OCI-LY7 (cell line): Measurements from ENCODE around the gene SCN8A. TPM values are rescaled to one million over a fixed set of nuclear protein-coding genes. Genes with fewer than 3 reads are reported as not detected.

ENCODE experiments used
- BruUV-seq: library from RNA; stranded (reverse); fragments of 400-500 nt; replicated peaks from 2 replicates; lab custom pipeline; 2021; lab: Mats Ljungman, UMichigan
- CTCF ChIA-PET: fragments of 300-600 bp; sonication (Branson Sonifier 250); formaldehyde crosslinking; loops from one replicate; lab custom pipeline; 2022; ENCODE audit warnings: antibody characterized with exemption; ENCODE audit not compliant: unreplicated experiment; lab: Charles Lee
- POLR2A ChIA-PET: fragments of 300-600 bp; sonication (Branson Sonifier 250); formaldehyde crosslinking; loops from one replicate; lab custom pipeline; 2022; ENCODE audit warnings: antibody characterized with exemption; lab: Charles Lee
- DNase-seq: peaks from one replicate; pipeline ENCODE4 v3.0.0-alpha.2; 2015; ENCODE audit warnings: low spot score
- H2AFZ ChIP-seq: fragments of 200-600 bp; sonication (generic), shearing (Covaris generic); 2 replicates; pipeline ENCODE4 v1.6.1; 2014; ENCODE audit warnings: mild to moderate bottlenecking, antibody characterized with exemption, low read length, moderate library complexity
- H3K27ac ChIP-seq: fragments of 200-600 bp; sonication (generic); 2 replicates; pipeline ENCODE4 v1.5.1; 2014; ENCODE audit warnings: mixed run types, low read depth, mild to moderate bottlenecking, moderate library complexity, low read length, inconsistent platforms; ENCODE audit not compliant: poor library complexity, severe bottlenecking
- H3K36me3 ChIP-seq: fragments of 200-600 bp; sonication (generic); 2 replicates; pipeline ENCODE4 v1.6.1; 2014; ENCODE audit warnings: mild to moderate bottlenecking, antibody characterized with exemption, low read length, moderate library complexity, mixed read lengths; ENCODE audit not compliant: insufficient read depth
- H3K4me1 ChIP-seq: fragments of 200-600 bp; sonication (generic); 2 replicates; pipeline ENCODE4 v1.5.1; 2014; ENCODE audit warnings: mild to moderate bottlenecking, low read length; ENCODE audit not compliant: insufficient read depth, poor library complexity, severe bottlenecking
- H3K4me2 ChIP-seq: fragments of 200-600 bp; sonication (generic); 2 replicates; pipeline ENCODE4 v1.6.1; 2014; ENCODE audit warnings: mild to moderate bottlenecking, low read length
- H3K4me3 ChIP-seq: fragments of 200-600 bp; sonication (generic); 2 replicates; pipeline ENCODE4 v1.5.1; 2014; ENCODE audit warnings: mild to moderate bottlenecking, low read depth, low read length; ENCODE audit not compliant: poor library complexity, severe bottlenecking
- H3K79me2 ChIP-seq: fragments of 200-600 bp; sonication (generic); 2 replicates; pipeline ENCODE4 v1.6.1; 2016; ENCODE audit warnings: low read depth, mild to moderate bottlenecking, low read length, moderate library complexity, mixed read lengths; ENCODE audit not compliant: insufficient read depth
- H3K9me2 ChIP-seq: fragments of 200-600 bp; sonication (generic); 2 replicates; pipeline ENCODE4 v1.6.1; 2016; ENCODE audit warnings: mild to moderate bottlenecking, low read length, mixed read lengths; ENCODE audit not compliant: insufficient read depth
- H3K9me3 ChIP-seq: fragments of 200-600 bp; sonication (generic); 2 replicates; pipeline ENCODE4 v1.6.1; 2014; ENCODE audit warnings: mild to moderate bottlenecking, mixed run types, low read length, mixed read lengths
- H4K20me1 ChIP-seq: fragments of 200-600 bp; sonication (generic); 2 replicates; pipeline ENCODE4 v1.6.1; 2014; ENCODE audit warnings: mild to moderate bottlenecking, antibody characterized with exemption, low read length, moderate library complexity, mixed read lengths; ENCODE audit not compliant: insufficient read depth
- EZH2phosphoT487 ChIP-seq: fragments of 200-600 bp; sonication (generic); IDR thresholded peaks from 2 replicates; pipeline ENCODE4 v1.6.1; 2018; ENCODE audit warnings: low read depth, borderline replicate concordance, mild to moderate bottlenecking, mixed run types, antibody characterized with exemption, low read length, moderate library complexity, mixed read lengths
- intact Hi-C: fragments of 100-400 bp; cut with micrococcal nuclease; formaldehyde crosslinking; loops from one replicate; pipeline ENCODE4 v1.10.0; 2022; ENCODE audit not compliant: unreplicated experiment
- total RNA-seq, 2 experiments: library from RNA; depleted of rRNA in 1 of 2; stranded (reverse); fragments of >200 nt in 1 of 2; shearing (Covaris generic) in 1 of 2; gene quantifications; 2 replicates each; pipeline ENCODE4 v1.2.3, GENCODE V29; 2014 to 2022
- TF ChIP-seq, protein P1 (sequence below): fragments of 200-600 bp; sonication (generic); conservative IDR thresholded peaks from 2 replicates; pipeline ENCODE4 v1.5.1; 2014; ENCODE audit warnings: mild to moderate bottlenecking, antibody characterized with exemption, low read length, moderate library complexity, mixed read lengths

SCN8A gene
- total RNA-seq, 2 experiments from 2014 or later: 0.88 to 2.6 TPM

DNA sequence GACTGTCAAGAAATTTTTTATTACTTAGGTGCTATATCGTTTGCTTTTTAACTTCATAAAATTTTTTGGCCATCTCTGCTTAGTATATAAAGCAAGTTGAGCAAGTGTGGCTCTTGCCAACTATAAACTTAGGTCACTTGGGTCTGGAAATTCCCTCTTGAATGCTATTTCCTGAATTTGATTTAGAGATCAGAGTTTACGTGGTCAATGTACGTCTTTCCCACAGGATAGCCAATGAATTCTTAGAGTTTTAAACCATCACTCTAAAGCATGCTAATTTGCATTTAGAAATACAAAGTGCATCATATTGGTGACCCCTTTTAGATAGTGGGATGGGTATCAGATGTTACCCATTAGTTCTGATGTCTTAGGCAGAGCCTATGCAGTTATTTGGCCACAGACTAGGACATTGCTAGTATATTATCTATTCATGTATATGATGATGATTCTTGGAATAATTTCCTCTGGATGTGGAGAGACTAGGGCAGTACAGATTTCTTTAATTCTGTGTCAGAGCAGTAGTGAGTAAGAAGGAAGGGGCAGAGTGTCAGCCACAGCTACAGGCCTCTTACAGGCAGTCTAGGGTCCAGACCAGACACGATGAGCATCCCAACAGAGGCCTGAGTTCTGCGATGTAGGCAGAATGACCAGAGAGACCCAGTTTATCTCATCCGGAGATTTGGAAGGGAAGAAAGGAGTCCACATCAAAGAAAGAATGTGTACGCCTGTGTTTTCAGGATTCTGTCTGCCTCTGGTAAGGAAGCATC is 30.3 kb downstream of the SCN8A start:
- BruUV-seq: no TSS peak
- POLR2A ChIA-PET: no interaction called here
- no peaks in the 10 kb centered on the region for H3K79me2 ChIP-seq
- CTCF ChIA-PET: no interaction called here
- H3K27ac ChIP-seq: no peak overlapping the region
- H3K9me2 ChIP-seq: no peaks in the 10 kb centered on the region
- DNase-seq: no peak
- no peaks in the 10 kb centered on the region for H4K20me1 ChIP-seq
- TF ChIP-seq, protein P1, sequence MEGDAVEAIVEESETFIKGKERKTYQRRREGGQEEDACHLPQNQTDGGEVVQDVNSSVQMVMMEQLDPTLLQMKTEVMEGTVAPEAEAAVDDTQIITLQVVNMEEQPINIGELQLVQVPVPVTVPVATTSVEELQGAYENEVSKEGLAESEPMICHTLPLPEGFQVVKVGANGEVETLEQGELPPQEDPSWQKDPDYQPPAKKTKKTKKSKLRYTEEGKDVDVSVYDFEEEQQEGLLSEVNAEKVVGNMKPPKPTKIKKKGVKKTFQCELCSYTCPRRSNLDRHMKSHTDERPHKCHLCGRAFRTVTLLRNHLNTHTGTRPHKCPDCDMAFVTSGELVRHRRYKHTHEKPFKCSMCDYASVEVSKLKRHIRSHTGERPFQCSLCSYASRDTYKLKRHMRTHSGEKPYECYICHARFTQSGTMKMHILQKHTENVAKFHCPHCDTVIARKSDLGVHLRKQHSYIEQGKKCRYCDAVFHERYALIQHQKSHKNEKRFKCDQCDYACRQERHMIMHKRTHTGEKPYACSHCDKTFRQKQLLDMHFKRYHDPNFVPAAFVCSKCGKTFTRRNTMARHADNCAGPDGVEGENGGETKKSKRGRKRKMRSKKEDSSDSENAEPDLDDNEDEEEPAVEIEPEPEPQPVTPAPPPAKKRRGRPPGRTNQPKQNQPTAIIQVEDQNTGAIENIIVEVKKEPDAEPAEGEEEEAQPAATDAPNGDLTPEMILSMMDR: no peak
- no peak for TF ChIP-seq EZH2phosphoT487
- no peaks in the 10 kb centered on the region for H3K4me1 ChIP-seq
- H3K36me3 ChIP-seq: no peaks in the 10 kb centered on the region
- intact Hi-C loops: no loop called here
- H3K9me3 ChIP-seq: no peaks in the 10 kb centered on the region
- H3K4me2 ChIP-seq: no peak overlapping the region
- no peak overlapping the region for H3K4me3 ChIP-seq
- H2AFZ ChIP-seq: no peak overlapping the region

DNA sequence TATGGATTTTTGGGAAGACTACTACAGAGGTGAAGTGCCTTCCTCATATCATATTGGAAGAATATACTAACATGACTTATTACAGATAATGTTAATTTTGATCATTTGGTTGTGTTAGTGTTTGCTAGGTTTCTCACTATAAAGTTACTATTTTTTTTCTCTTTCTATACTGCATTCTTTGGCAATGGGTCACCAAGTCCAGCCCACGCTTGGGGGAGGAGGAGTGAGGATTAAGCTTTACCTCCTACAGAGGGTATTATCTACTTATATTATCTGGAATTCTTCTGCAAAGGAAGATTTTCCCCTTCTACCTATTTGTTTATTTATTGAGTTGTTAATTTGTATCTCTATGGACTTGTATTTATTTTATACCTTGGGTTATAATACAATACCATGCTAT is 31.5 kb downstream of the SCN8A start:
- TF ChIP-seq, protein P1: no peak
- TF ChIP-seq EZH2phosphoT487: no peak
- no peak overlapping the region for H2AFZ ChIP-seq
- H3K27ac ChIP-seq: no peak overlapping the region
- no peak overlapping the region for H3K4me2 ChIP-seq
- H3K4me3 ChIP-seq: no peak overlapping the region
- H3K9me3 ChIP-seq: no peaks in the 10 kb centered on the region
- H4K20me1 ChIP-seq: no peaks in the 10 kb centered on the region
- H3K4me1 ChIP-seq: no peaks in the 10 kb centered on the region
- intact Hi-C loops: no loop called here
- BruUV-seq: no TSS peak
- H3K79me2 ChIP-seq: no peaks in the 10 kb centered on the region
- no peak for DNase-seq
- no peaks in the 10 kb centered on the region for H3K9me2 ChIP-seq
- no peaks in the 10 kb centered on the region for H3K36me3 ChIP-seq
- ChIA-PET CTCF (no interaction called here), POLR2A (no interaction called here)

DNA sequence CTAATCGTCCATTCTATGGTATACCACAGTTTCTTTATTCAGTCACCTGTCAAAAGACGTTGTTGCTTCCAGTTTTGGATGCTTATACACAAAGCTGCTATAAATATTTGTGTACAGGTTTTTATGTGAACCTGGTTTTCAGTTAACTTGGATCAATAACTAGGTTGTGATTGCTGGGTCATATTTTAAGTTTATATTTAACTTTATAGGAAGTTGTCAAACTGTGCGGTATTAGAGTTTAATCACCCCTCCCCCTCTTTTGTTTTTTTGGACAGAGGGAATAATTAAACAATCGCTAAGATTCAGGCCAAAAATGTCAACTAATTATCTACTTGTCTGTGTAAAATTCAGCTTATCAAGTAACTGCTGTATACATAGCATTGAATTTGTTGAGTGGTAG is 34.3 kb downstream of the SCN8A start:
- no TSS peak for BruUV-seq
- Histone ChIP-seq H3K79me2 (no peaks in the 10 kb centered on the region), H3K9me2 (no peaks in the 10 kb centered on the region), H4K20me1 (no peaks in the 10 kb centered on the region), H3K4me3 (no peak overlapping the region), H3K4me2 (no peak overlapping the region), H2AFZ (no peak overlapping the region), H3K36me3 (no peaks in the 10 kb centered on the region), H3K9me3 (no peaks in the 10 kb centered on the region), H3K4me1 (no peaks in the 10 kb centered on the region), H3K27ac (no peak overlapping the region)
- ChIA-PET CTCF (no interaction called here), POLR2A (no interaction called here)
- DNase-seq: no peak
- intact Hi-C loops: no loop called here
- no peak for TF ChIP-seq EZH2phosphoT487
- TF ChIP-seq, protein P1: no peak
